Ovary (tissue), 9 donors: ENCODE results near the gene LIPC. TPM values are rescaled to one million over a fixed set of nuclear protein-coding genes. Genes with fewer than 3 reads are reported as not detected.

Experiments
- DNase-seq, 5 donors: peaks; one replicate each; pipeline ENCODE4 v3.0.0-alpha.2; 2019 to 2020
- H3K27ac ChIP-seq, 2 donors: fragments of 200-600 bp; one replicate each; pipeline versions ENCODE4 v1.5.1 to v1.8.0; 2019 to 2022
- H3K27me3 ChIP-seq: fragments of 200-600 bp; one replicate; pipeline ENCODE4 v1.8.0; 2022
- H3K36me3 ChIP-seq: fragments of 200-600 bp; sonication (generic); one replicate; pipeline ENCODE4 v1.5.1; 2019
- H3K4me1 ChIP-seq: one replicate; pipeline ENCODE4 v1.8.1; 2013; ENCODE audit warnings: mild to moderate bottlenecking, moderate library complexity; ENCODE audit not compliant: insufficient read depth
- H3K4me3 ChIP-seq: fragments of 200-600 bp; sonication (generic); one replicate; pipeline ENCODE4 v1.5.1; 2017
- H3K9me3 ChIP-seq, 2 donors: fragments of 200-600 bp in 1 of 2; sonication (generic) in 1 of 2; one replicate each; pipeline versions ENCODE4 v1.5.1 to v1.8.1; 2013 to 2019; ENCODE audit warnings: mild to moderate bottlenecking in 1 of 2, moderate library complexity in 1 of 2
- CTCF ChIP-seq, 3 donors: fragments of 450-650 bp in 2 of 3; fragments of 200-600 bp in 1 of 3; IDR thresholded peaks; one replicate each; pipeline versions ENCODE4 v1.5.1 to v1.8.0; 2016 to 2022; ENCODE audit warnings: antibody characterized with exemption in 3 of 3, mild to moderate bottlenecking in 1 of 3
- EP300 ChIP-seq: sonication (generic); formaldehyde crosslinking; IDR thresholded peaks from one replicate; pipeline ENCODE4 v1.6.1; 2017; ENCODE audit warnings: antibody characterized with exemption
- POLR2A ChIP-seq: fragments of 450-650 bp; IDR thresholded peaks from one replicate; pipeline ENCODE4 v1.6.1; 2017; ENCODE audit warnings: antibody characterized with exemption, mild to moderate bottlenecking, moderate library complexity
- WGBS, 3 donors: extraction: QIAGEN DNeasy Blood & Tissue Kit in 1 of 3; methylation state at CpG; one replicate each; pipeline versions ENCODE4 v1.1.5 to v1.1.7; 2013 to 2017; 5-methylcytosine and 5-hydroxymethylcytosine counted together
- intact Hi-C, 4 donors: fragments of 100-400 bp; cut with DNase I; formaldehyde crosslinking; loops; one replicate each; pipeline versions ENCODE4 v1.11.0 to v1.15.1; 2022 to 2023
- polyA plus RNA-seq, 2 donors: library from polyadenylated mRNA; stranded (reverse); fragments of 200-250 nt in 1 of 2; fragments of 350-450 nt in 1 of 2; fragmentation: Illumina TruSeq in 1 of 2; extraction: RNeasy Lipid Tissue Mini Kit (QIAGEN cat#74804) in 1 of 2; gene quantifications; one replicate each; pipeline ENCODE4 v1.2.3, GENCODE V29; 2013 to 2014
- total RNA-seq, 7 donors: library from RNA; depleted of rRNA in 2 of 7; stranded (reverse); fragments of >200 nt in 2 of 7; fragmentation: NEBNext Ultra II Directional in 3 of 7; extraction: Animal tissue kit (Norgen Biotek cat#: 25700) in 3 of 7; gene quantifications; one replicate each; pipeline versions ENCODE4 v1.1.0 to v1.2.4, GENCODE V29; 2016 to 2023
- donor health status: DM: no; HTN: no; CAD: no; lungs with moderate emphysema.
- donor health status: DM: no; HTN: no; CAD: no.
- donor health status: Bipolar disorder and iron deficiency.
- donor health status: DM: yes; HTN: yes; CAD: no.
- donor health status: DM: no; HTN: no; CAD: no.
- donor health status: DM: yes; HTN: yes; CAD: no.

The LIPC gene
- total and polyA plus RNA-seq, 9 donors = 0.28 to 1.1 (median 0.72) TPM

- intact Hi-C loops = no loop called here
- Histone ChIP-seq H3K27me3 (no peaks in the 10 kb centered on the region), H3K4me1 (no peaks in the 10 kb centered on the region), H3K27ac (no peak overlapping the region), H3K9me3 (no peaks in the 10 kb centered on the region), H3K4me3 (no peak overlapping the region), H3K36me3 (no peaks in the 10 kb centered on the region)
- WGBS, 3 donors = 95 to 97% (median 96%) methylated on average over 5 of the region's 5 CpGs
- TF ChIP-seq CTCF (IDR thresholded peaks at IDR 0.05) (no peak), EP300 (no peak), POLR2A (no peak)
- no peak for DNase-seq
Observed at GRCh38 chr15:58430224-58430787, 1.5 kb upstream of the LIPC start.

- Histone ChIP-seq H3K4me1 (no peaks in the 10 kb centered on the region), H3K4me3 (no peak overlapping the region), H3K36me3 (no peaks in the 10 kb centered on the region), H3K27ac (no peak overlapping the region), H3K27me3 (no peaks in the 10 kb centered on the region), H3K9me3 (no peaks in the 10 kb centered on the region)
- TF ChIP-seq EP300 = no peak
- TF ChIP-seq CTCF (IDR thresholded peaks at IDR 0.05) = no peak
- no peak for TF ChIP-seq POLR2A
- intact Hi-C loops = no loop called here
- WGBS, 3 donors = 44 to 46% (median 46%) methylated on average over 7 of the region's 7 CpGs
- DNase-seq = no peak
Observed at GRCh38 chr15:58432401-58432800, 610 bp downstream of the LIPC start.

- H3K36me3 ChIP-seq = no peaks in the 10 kb centered on the region
- intact Hi-C loops = no loop called here
- no peak for DNase-seq
- no peak overlapping the region for H3K4me3 ChIP-seq
- TF ChIP-seq EP300 = no peak
- no peak for TF ChIP-seq CTCF (IDR thresholded peaks at IDR 0.05)
- WGBS, 3 donors = 72 to 82% (median 76%) methylated on average over 4 of the region's 4 CpGs
- H3K9me3 ChIP-seq = no peaks in the 10 kb centered on the region
- no peaks in the 10 kb centered on the region for H3K27me3 ChIP-seq
- no peaks in the 10 kb centered on the region for H3K4me1 ChIP-seq
- H3K27ac ChIP-seq = no peak overlapping the region
Observed at GRCh38 chr15:58433597-58434333, 2.0 kb downstream of the LIPC start.

GRCh38 chr15:58434334-58434875 is 2.6 kb downstream of the LIPC start:
- no peaks in the 10 kb centered on the region for H3K27me3 ChIP-seq
- intact Hi-C loops = no loop called here
- H3K27ac ChIP-seq = no peak overlapping the region
- no peak overlapping the region for H3K4me3 ChIP-seq
- H3K4me1 ChIP-seq = no peaks in the 10 kb centered on the region
- no peaks in the 10 kb centered on the region for H3K9me3 ChIP-seq
- no peaks in the 10 kb centered on the region for H3K36me3 ChIP-seq
- TF ChIP-seq EP300 (no peak), POLR2A (no peak), CTCF (IDR thresholded peaks at IDR 0.05) (no peak)
- WGBS, 3 donors = 81 to 86% (median 86%) methylated on average over 10 of the region's 10 CpGs
- DNase-seq = no peak
